Prostate gland (tissue), 2 donors: ENCODE measurements around the gene KCNH2.

Experiments
- CTCF ChIP-seq, 4 experiments: fragments of 200-600 bp in 2 of 4; fragments of 450-650 bp in 2 of 4; sonication (generic) in 2 of 4; IDR thresholded peaks; 1 replicate in 3 of 4; 2 replicates in 1 of 4; pipeline ENCODE4 v1.5.1; 2016 to 2019; ENCODE audit warnings: antibody characterized with exemption in 4 of 4, mild to moderate bottlenecking in 2 of 4, moderate library complexity in 2 of 4
- POLR2A ChIP-seq: fragments of 450-650 bp; IDR thresholded peaks from one replicate; pipeline ENCODE4 v1.6.1; 2016; ENCODE audit warnings: antibody characterized with exemption, mild to moderate bottlenecking
- POLR2AphosphoS5 ChIP-seq: sonication (generic); formaldehyde crosslinking; IDR thresholded peaks from one replicate; pipeline ENCODE4 v1.6.1; 2017; ENCODE audit warnings: antibody characterized with exemption

- no peak for TF ChIP-seq CTCF (IDR thresholded peaks at IDR 0.05)
- no peak for TF ChIP-seq POLR2AphosphoS5
- no peak for TF ChIP-seq POLR2A
Measured at GRCh38 chr7:150959081-150959480, 19.0 kb downstream of the KCNH2 start.
